Measurements from ENCODE around the gene OR8G5. TPM values are rescaled to one million over a fixed set of nuclear protein-coding genes. Genes with fewer than 3 reads are reported as not detected.

OR8G5 gene
- total RNA-seq, 2 donors from 2014 or later, result 0.18 TPM; not detected in 1

DNA sequence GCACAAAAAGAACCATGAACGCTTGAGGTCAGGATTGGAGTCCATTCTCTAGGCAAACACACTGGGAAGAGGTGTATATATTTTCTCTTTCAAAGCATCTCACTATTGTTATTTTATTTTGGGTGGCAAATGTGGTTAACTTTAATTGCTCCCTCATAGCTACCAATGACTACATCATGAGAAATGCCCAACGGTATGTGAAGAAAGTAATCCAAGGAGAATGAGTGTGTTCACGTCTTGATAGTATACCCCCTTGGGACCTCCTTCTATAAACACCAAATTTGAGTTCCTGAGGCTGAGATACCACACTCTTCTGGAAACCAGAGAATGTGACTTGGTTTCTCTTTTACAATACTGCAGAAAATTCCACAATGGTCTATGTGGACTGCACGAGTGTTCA is 41.7 kb downstream of the OR8G5 start:
- Histone ChIP-seq H3K36me3 (ENCODE audit: control insufficient read depth, insufficient read depth, low read length) (no peaks in the 10 kb centered on the region), H3K9me3 (ENCODE audit: control insufficient read depth, low read length) (no peaks in the 10 kb centered on the region), H3K4me3 (ENCODE audit: low read length) (no peak overlapping the region), H3K27me3 (ENCODE audit: control insufficient read depth, insufficient read depth, low read length, poor library complexity, severe bottlenecking) (no peaks in the 10 kb centered on the region), H3K9ac (ENCODE audit: extremely low read depth, low read length, poor library complexity, severe bottlenecking) (no peak overlapping the region), H3K27ac (ENCODE audit: low read depth, low read length) (no peak overlapping the region), H3K4me1 (ENCODE audit: control insufficient read depth, insufficient read depth, low read length) (no peaks in the 10 kb centered on the region)
- no peak overlapping the region for H3K27ac Mint-ChIP-seq
- TF ChIP-seq, protein P1, sequence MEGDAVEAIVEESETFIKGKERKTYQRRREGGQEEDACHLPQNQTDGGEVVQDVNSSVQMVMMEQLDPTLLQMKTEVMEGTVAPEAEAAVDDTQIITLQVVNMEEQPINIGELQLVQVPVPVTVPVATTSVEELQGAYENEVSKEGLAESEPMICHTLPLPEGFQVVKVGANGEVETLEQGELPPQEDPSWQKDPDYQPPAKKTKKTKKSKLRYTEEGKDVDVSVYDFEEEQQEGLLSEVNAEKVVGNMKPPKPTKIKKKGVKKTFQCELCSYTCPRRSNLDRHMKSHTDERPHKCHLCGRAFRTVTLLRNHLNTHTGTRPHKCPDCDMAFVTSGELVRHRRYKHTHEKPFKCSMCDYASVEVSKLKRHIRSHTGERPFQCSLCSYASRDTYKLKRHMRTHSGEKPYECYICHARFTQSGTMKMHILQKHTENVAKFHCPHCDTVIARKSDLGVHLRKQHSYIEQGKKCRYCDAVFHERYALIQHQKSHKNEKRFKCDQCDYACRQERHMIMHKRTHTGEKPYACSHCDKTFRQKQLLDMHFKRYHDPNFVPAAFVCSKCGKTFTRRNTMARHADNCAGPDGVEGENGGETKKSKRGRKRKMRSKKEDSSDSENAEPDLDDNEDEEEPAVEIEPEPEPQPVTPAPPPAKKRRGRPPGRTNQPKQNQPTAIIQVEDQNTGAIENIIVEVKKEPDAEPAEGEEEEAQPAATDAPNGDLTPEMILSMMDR (conservative IDR thresholded peaks at IDR 0.05), result no peak
- no peaks in the 10 kb centered on the region for H3K4me1 Mint-ChIP-seq
- no peaks in the 10 kb centered on the region for H3K27me3 Mint-ChIP-seq (ENCODE audit: insufficient read depth)
- no peaks in the 10 kb centered on the region for H3K36me3 Mint-ChIP-seq (ENCODE audit: low read depth)
- no peaks in the 10 kb centered on the region for H3K9me3 Mint-ChIP-seq
- no peak for DNase-seq
- H3K4me3 Mint-ChIP-seq, result no peak overlapping the region
- WGBS, 2 experiments (ENCODE audit: insufficient coverage in 1 of 2, insufficient read length in 1 of 2), result 83 to 100% methylated on average over 1 to 4 of the region's 4 CpGs

DNA sequence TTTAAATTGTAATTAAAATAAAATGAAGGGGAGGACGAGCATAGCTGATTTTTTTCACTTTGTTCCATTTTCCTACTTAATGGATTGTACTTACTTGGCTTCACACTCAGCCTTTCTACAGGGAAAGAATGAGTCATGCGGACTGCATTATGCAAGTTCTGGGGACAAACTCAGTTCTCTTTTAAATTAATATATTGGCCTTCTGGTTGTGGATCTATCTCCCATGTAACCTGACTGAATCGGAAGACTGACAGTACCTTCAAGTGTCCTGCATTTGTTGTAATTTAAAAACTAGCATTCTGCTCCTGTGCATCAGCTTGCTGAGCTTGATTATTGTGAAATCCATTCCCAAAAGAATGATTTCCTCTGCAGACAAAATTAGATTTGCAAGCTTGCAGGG is 45.4 kb downstream of the OR8G5 start:
- Histone ChIP-seq H3K27ac (ENCODE audit: low read depth, low read length) (no peak overlapping the region), H3K4me3 (ENCODE audit: low read length) (no peak overlapping the region), H3K36me3 (ENCODE audit: control insufficient read depth, insufficient read depth, low read length) (no peaks in the 10 kb centered on the region), H3K27me3 (ENCODE audit: control insufficient read depth, insufficient read depth, low read length, poor library complexity, severe bottlenecking) (no peaks in the 10 kb centered on the region), H3K9ac (ENCODE audit: extremely low read depth, low read length, poor library complexity, severe bottlenecking) (no peak overlapping the region), H3K9me3 (ENCODE audit: control insufficient read depth, low read length) (no peaks in the 10 kb centered on the region), H3K4me1 (ENCODE audit: control insufficient read depth, insufficient read depth, low read length) (no peaks in the 10 kb centered on the region)
- WGBS, 2 experiments (ENCODE audit: insufficient coverage in 1 of 2, insufficient read length in 1 of 2), result 86 to 89% methylated on average over 2 to 3 of the region's 3 CpGs
- Mint-ChIP-seq H3K9me3 (no peaks in the 10 kb centered on the region), H3K4me1 (no peaks in the 10 kb centered on the region), H3K4me3 (no peak overlapping the region), H3K36me3 (ENCODE audit: low read depth) (no peaks in the 10 kb centered on the region), H3K27ac (no peak overlapping the region), H3K27me3 (ENCODE audit: insufficient read depth) (no peaks in the 10 kb centered on the region)
- DNase-seq, result no peak
- TF ChIP-seq, protein P1 (conservative IDR thresholded peaks at IDR 0.05), result no peak

DNA sequence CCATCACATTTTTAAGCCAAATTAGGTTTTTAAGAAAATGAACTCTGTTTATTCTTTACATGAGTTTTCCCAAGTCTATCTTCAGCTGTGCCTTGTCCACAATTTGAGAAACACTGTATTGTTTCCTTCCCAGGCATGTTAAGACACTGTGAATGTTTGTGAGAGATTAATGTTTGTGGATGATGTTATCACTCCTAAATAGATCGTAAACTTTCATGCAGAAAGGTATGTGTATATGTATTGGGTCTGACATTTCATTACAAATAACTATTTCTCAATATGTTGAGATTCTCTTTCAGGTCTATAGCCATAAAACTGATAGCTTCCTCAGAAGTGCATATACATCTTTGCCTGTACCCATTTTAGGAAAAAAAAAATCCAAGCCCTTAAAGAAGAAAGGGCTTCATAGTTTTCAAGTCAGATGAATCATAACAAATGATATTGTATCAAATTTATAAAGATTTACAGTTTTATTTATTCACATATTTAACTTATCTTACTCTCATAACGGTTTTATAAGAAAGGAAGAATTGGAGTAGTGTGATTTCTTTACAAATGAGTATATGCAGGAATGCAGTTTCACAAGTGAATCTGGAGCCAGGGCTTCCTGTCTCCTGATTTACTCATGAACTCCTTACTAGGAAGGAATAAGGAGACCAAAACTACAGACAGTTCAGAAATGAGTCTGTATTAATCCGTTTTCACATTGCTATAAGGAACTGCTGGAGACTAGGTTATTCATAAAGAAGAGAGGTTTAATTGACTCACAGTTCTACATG is 46.4 kb downstream of the OR8G5 start:
- H3K27me3 ChIP-seq (ENCODE audit: control insufficient read depth, insufficient read depth, low read length, poor library complexity, severe bottlenecking), result no peaks in the 10 kb centered on the region
- DNase-seq, result no peak
- no peak overlapping the region for H3K27ac Mint-ChIP-seq
- TF ChIP-seq, protein P1 (conservative IDR thresholded peaks at IDR 0.05), result no peak
- no peak overlapping the region for H3K9ac ChIP-seq (ENCODE audit: extremely low read depth, low read length, poor library complexity, severe bottlenecking)
- no peak overlapping the region for H3K4me3 ChIP-seq (ENCODE audit: low read length)
- H3K36me3 Mint-ChIP-seq (ENCODE audit: low read depth), result no peaks in the 10 kb centered on the region
- H3K4me3 Mint-ChIP-seq, result no peak overlapping the region
- H3K9me3 ChIP-seq (ENCODE audit: control insufficient read depth, low read length), result no peaks in the 10 kb centered on the region
- no peaks in the 10 kb centered on the region for H3K36me3 ChIP-seq (ENCODE audit: control insufficient read depth, insufficient read depth, low read length)
- H3K27ac ChIP-seq (ENCODE audit: low read depth, low read length), result no peak overlapping the region
- H3K27me3 Mint-ChIP-seq (ENCODE audit: insufficient read depth), result no peaks in the 10 kb centered on the region
- WGBS, 2 experiments (ENCODE audit: insufficient coverage in 1 of 2, insufficient read length in 1 of 2), result 57 to 58% methylated on average over 1 to 2 of the region's 3 CpGs
- H3K4me1 Mint-ChIP-seq, result no peaks in the 10 kb centered on the region
- no peaks in the 10 kb centered on the region for H3K9me3 Mint-ChIP-seq
- H3K4me1 ChIP-seq (ENCODE audit: control insufficient read depth, insufficient read depth, low read length), result no peaks in the 10 kb centered on the region

All from endodermal cell (in vitro differentiated cells).